IMR-90 (cell line): ENCODE measurements around the gene SLC37A3. TPM values are rescaled to one million over a fixed set of nuclear protein-coding genes. Genes with fewer than 3 reads are reported as not detected.

Experiments used
- ATAC-seq: fragments of 200-7000 bp; cut with Tn5 transposase; 2 replicates; pipeline ENCODE4 v1.9.1; 2020; ENCODE audit warnings: low read depth, mild to moderate bottlenecking, moderate library complexity
- BruUV-seq: library from RNA; stranded (reverse); fragments of 400-500 nt; replicated peaks from 2 replicates; lab custom pipeline; 2021; lab: Mats Ljungman, UMichigan
- CTCF ChIA-PET: fragments of 300-600 bp; formaldehyde crosslinking; extraction: SDS; loops from one replicate; lab custom pipeline; 2021; ENCODE audit warnings: antibody characterized with exemption; lab: Yijun Ruan, JAX
- POLR2A ChIA-PET: fragments of 300-600 bp; sonication (Branson Sonifier 250); formaldehyde crosslinking; loops from one replicate; lab custom pipeline; 2022; ENCODE audit warnings: antibody characterized with exemption; ENCODE audit not compliant: unreplicated experiment; lab: Charles Lee
- DNase-seq: peaks from one replicate; pipeline ENCODE4 v3.0.0; 2013
- H2AFZ ChIP-seq: replicated peaks from 2 replicates; pipeline ENCODE3; 2013; ENCODE audit warnings: low read length, mild to moderate bottlenecking; ENCODE audit not compliant: poor library complexity
- H2AK5ac ChIP-seq: 2 replicates; pipeline ENCODE4 v1.6.1; 2013; ENCODE audit warnings: low read depth, low read length, inconsistent platforms
- H2AK9ac ChIP-seq: replicated peaks from 2 replicates; pipeline ENCODE3; 2013; ENCODE audit warnings: mild to moderate bottlenecking, low read depth, low read length, moderate library complexity; ENCODE audit not compliant: poor library complexity
- H2BK120ac ChIP-seq: 2 replicates; pipeline ENCODE4 v1.6.1; 2013; ENCODE audit warnings: low read depth, low read length, inconsistent platforms
- H2BK15ac ChIP-seq: 3 replicates; pipeline ENCODE4 v1.6.1; 2013; ENCODE audit warnings: low read depth, low read length, inconsistent platforms
- H2BK20ac ChIP-seq: 2 replicates; pipeline ENCODE4 v1.6.1; 2013; ENCODE audit warnings: low read depth, mild to moderate bottlenecking, inconsistent platforms, low read length, moderate library complexity
- H2BK5ac ChIP-seq: 2 replicates; pipeline ENCODE4 v1.6.1; 2013; ENCODE audit warnings: mild to moderate bottlenecking, low read depth, low read length, inconsistent platforms; ENCODE audit not compliant: poor library complexity, severe bottlenecking
- H3K14ac ChIP-seq: replicated peaks from 2 replicates; pipeline ENCODE4 v1.6.1; 2013; ENCODE audit warnings: low read depth, low read length, inconsistent platforms
- H3K18ac ChIP-seq: 2 replicates; pipeline ENCODE4 v1.6.1; 2013; ENCODE audit warnings: low read depth, low read length, control low read depth
- H3K23ac ChIP-seq: 2 replicates; pipeline ENCODE4 v1.6.1; 2013; ENCODE audit warnings: low read depth, low read length, inconsistent platforms
- H3K27ac ChIP-seq: 2 replicates; pipeline ENCODE4 v1.5.1; 2013; ENCODE audit warnings: mild to moderate bottlenecking, control low read depth, low read length; ENCODE audit not compliant: insufficient read depth
- H3K27me3 ChIP-seq: 2 replicates; pipeline ENCODE4 v1.6.1; 2013; ENCODE audit warnings: low read length; ENCODE audit not compliant: control insufficient read depth, insufficient read depth
- H3K36me3 ChIP-seq: 2 replicates; pipeline ENCODE4 v1.6.1; 2013; ENCODE audit warnings: low read length, mixed read lengths; ENCODE audit not compliant: control insufficient read depth, insufficient read depth
- H3K4ac ChIP-seq: 2 replicates; pipeline ENCODE4 v1.6.1; 2013; ENCODE audit warnings: low read depth, low read length, inconsistent platforms
- H3K4me1 ChIP-seq: 2 replicates; pipeline ENCODE4 v1.6.1; 2013; ENCODE audit warnings: low read length, mixed read lengths; ENCODE audit not compliant: control insufficient read depth, insufficient read depth
- H3K4me2 ChIP-seq: 2 replicates; pipeline ENCODE4 v1.6.1; 2013; ENCODE audit warnings: low read depth, mild to moderate bottlenecking, control low read depth, low read length, moderate library complexity
- H3K4me3 ChIP-seq: 2 replicates; pipeline ENCODE4 v1.5.1; 2013; ENCODE audit warnings: low read depth, mild to moderate bottlenecking, control low read depth, low read length, moderate library complexity; ENCODE audit not compliant: insufficient read depth
- H3K56ac ChIP-seq: 2 replicates; pipeline ENCODE4 v1.6.1; 2013; ENCODE audit warnings: low read length, inconsistent platforms; ENCODE audit not compliant: insufficient read depth; ENCODE audit errors: extremely low read depth
- H3K79me1 ChIP-seq, 2 experiments: 2 replicates each; pipeline ENCODE4 v1.6.1; 2013; ENCODE audit warnings: low read length in 2 of 2, inconsistent platforms in 1 of 2, low read depth in 1 of 2
- H3K9ac ChIP-seq: 2 replicates; pipeline ENCODE4 v1.6.1; 2013; ENCODE audit warnings: low read depth, low read length, control low read depth
- H3K9me1 ChIP-seq: 2 replicates; pipeline ENCODE4 v1.6.1; 2013; ENCODE audit warnings: low read length, inconsistent platforms; ENCODE audit not compliant: insufficient read depth
- H3K9me3 ChIP-seq: 2 replicates; pipeline ENCODE4 v1.6.1; 2013; ENCODE audit warnings: low read length; ENCODE audit not compliant: control insufficient read depth, insufficient read depth
- H4K20me1 ChIP-seq: 2 replicates; pipeline ENCODE4 v1.6.1; 2013; ENCODE audit warnings: low read length, inconsistent platforms; ENCODE audit not compliant: insufficient read depth
- H4K5ac ChIP-seq: 2 replicates; pipeline ENCODE4 v1.6.1; 2013; ENCODE audit warnings: mild to moderate bottlenecking, low read depth, low read length, control low read depth
- H4K8ac ChIP-seq, 2 experiments: 2 replicates each; pipeline ENCODE4 v1.6.1; 2013; ENCODE audit warnings: low read depth in 2 of 2, low read length in 2 of 2, control low read depth in 1 of 2, inconsistent platforms in 1 of 2
- H4K91ac ChIP-seq: 2 replicates; pipeline ENCODE4 v1.6.1; 2013; ENCODE audit warnings: low read depth, low read length, inconsistent platforms; ENCODE audit not compliant: insufficient read depth
- BHLHE40 ChIP-seq: fragments of 150-350 bp; IDR thresholded peaks from 2 replicates; pipeline ENCODE4 v1.6.1; 2016; ENCODE audit warnings: mild to moderate bottlenecking, low read depth, low read length
- CEBPB ChIP-seq: IDR thresholded peaks from 2 replicates; pipeline ENCODE4 v1.6.1; 2012; ENCODE audit warnings: low read depth, low read length, improper control_type of control experiment
- CTCF ChIP-seq: conservative IDR thresholded peaks from 2 replicates; pipeline ENCODE4 v1.5.1; 2012; ENCODE audit warnings: mild to moderate bottlenecking, low read depth, low read length, improper control_type of control experiment
- MAZ ChIP-seq: IDR thresholded peaks from 2 replicates; pipeline ENCODE4 v1.6.1; 2012; ENCODE audit warnings: low read depth, mild to moderate bottlenecking, low read length, improper control_type of control experiment, moderate library complexity, borderline replicate concordance
- POLR2A ChIP-seq: IDR thresholded peaks from 2 replicates; pipeline ENCODE4 v1.6.1; 2012; ENCODE audit warnings: mild to moderate bottlenecking, low read depth, low read length
- RAD21 ChIP-seq: IDR thresholded peaks from 2 replicates; pipeline ENCODE4 v1.6.1; 2012; ENCODE audit warnings: low read length, improper control_type of control experiment
- WGBS, 2 experiments: methylation state at CpG; one replicate each; pipeline versions ENCODE4 v1.1.5 to v1.1.7; 2013; ENCODE audit warnings: missing lambda C conversion rate in 2 of 2; ENCODE audit not compliant: insufficient read length in 1 of 2; ENCODE audit errors: extremely low coverage in 2 of 2; 5-methylcytosine and 5-hydroxymethylcytosine counted together
- dilution Hi-C: fragments of 300-500 bp; cut with HindIII; formaldehyde crosslinking; loops from one replicate; pipeline ENCODE4 v1.14.3; 2018; ENCODE audit warnings: low sequenced_read_pairs; ENCODE audit not compliant: unreplicated experiment
- in situ Hi-C: fragments of 300-500 bp; cut with MboI; formaldehyde crosslinking; loops from 3 replicates; pipeline ENCODE4 v1.14.3; 2019; ENCODE audit warnings: low sequenced_read_pairs, inconsistent platforms, mixed read lengths
- intact Hi-C: fragments of 100-400 bp; cut with micrococcal nuclease; formaldehyde crosslinking; loops from 2 replicates; pipeline ENCODE4 v1.10.0; 2022
- polyA plus RNA-seq, 3 experiments: library from polyadenylated mRNA; depleted of rRNA; stranded (reverse); fragments of >200 nt; gene quantifications; 2 replicates each; pipeline ENCODE4 v1.2.3, GENCODE V29; 2012; ENCODE audit warnings: low replicate concordance in 1 of 3
- total RNA-seq: library from RNA; depleted of rRNA; stranded (reverse); fragments of >200 nt; gene quantifications from 2 replicates; pipeline ENCODE4 v1.2.3, GENCODE V29; 2012

The SLC37A3 gene
- total and polyA plus RNA-seq, 2 of the 4 experiments (the other 2 are of a cell fraction) = 43.2 to 45.3 TPM

GRCh38 chr7:140421521-140421920 lies 23.2 kb upstream of the SLC37A3 start:
- ChIA-PET POLR2A (no interaction called here), CTCF (no interaction called here)
- no peak for TF ChIP-seq MAZ
- TF ChIP-seq BHLHE40 = no peak
- TF ChIP-seq RAD21 = no peak
- no peak for TF ChIP-seq CTCF
- no peak for TF ChIP-seq CEBPB
- no peak for TF ChIP-seq POLR2A
- Histone ChIP-seq H3K9me3 (no peaks in the 10 kb centered on the region; the same call in 1 of the 2 replicates), H3K14ac (no peak overlapping the region), H3K4me3 (no peak overlapping the region), H4K8ac (no peak overlapping the region), H3K4me1 (no peaks in the 10 kb centered on the region), H3K18ac (no peak overlapping the region), H3K27ac (no peak overlapping the region), H2AFZ (no peak overlapping the region), H2BK5ac (no peak overlapping the region), H4K91ac (no peak overlapping the region), H3K56ac (no peak overlapping the region), H3K9ac (no peak overlapping the region), H2BK120ac (no peak overlapping the region), H2AK5ac (no peak overlapping the region), H3K23ac (no peak overlapping the region), H3K9me1 (no peaks in the 10 kb centered on the region), H3K4me2 (no peak overlapping the region), H3K79me1 (no peaks in the 10 kb centered on the region), H3K27me3 (peaks cover 28% of the 10 kb centered on the region), H3K4ac (no peak overlapping the region), H3K36me3 (no peaks in the 10 kb centered on the region), H4K20me1 (no peaks in the 10 kb centered on the region), H2AK9ac (no peak overlapping the region), H4K5ac (no peak overlapping the region), H2BK20ac (no peak overlapping the region), H2BK15ac (no peak overlapping the region)
- no CpG with 5 or more reads among the region's 2 CpGs for WGBS, 2 experiments
- intact Hi-C loops (no loop called here), dilution Hi-C loops (no loop called here), in situ Hi-C loops (no loop called here)
- ATAC-seq (no peak), DNase-seq (no peak)
- no TSS peak for BruUV-seq
